Smooth muscle cell (in vitro differentiated cells): ENCODE results near the gene GCNT2. TPM values are rescaled to one million over a fixed set of nuclear protein-coding genes. Genes with fewer than 3 reads are reported as not detected.
"Not testable (repeated sequence)": the region's sequence is repeated elsewhere in the genome, so short reads cannot be mapped to it uniquely, and the experiment has no call there.

Experiments used
- DNase-seq: peaks from one replicate; lab custom pipeline; 2025; ENCODE audit not compliant: unreplicated experiment; lab: John Stamatoyannopoulos, UW
- H2AFZ ChIP-seq: fragments of 200-600 bp; sonication (generic); 2 replicates; pipeline ENCODE4 v1.6.0; 2016; ENCODE audit warnings: antibody characterized with exemption, low read depth, mild to moderate bottlenecking
- H3F3A ChIP-seq: fragments of 200-600 bp; sonication (generic); 2 replicates; pipeline ENCODE4 v1.6.0; 2017; ENCODE audit warnings: antibody characterized with exemption, low read depth
- H3K27ac ChIP-seq: fragments of 200-600 bp; sonication (generic); 2 replicates; pipeline ENCODE4 v1.5.1; 2016; ENCODE audit warnings: low read depth, mild to moderate bottlenecking
- H3K27me3 ChIP-seq: fragments of 200-600 bp; sonication (generic); 2 replicates; pipeline ENCODE4 v1.6.1; 2016; ENCODE audit warnings: low read depth, mild to moderate bottlenecking
- H3K36me3 ChIP-seq: fragments of 200-600 bp; sonication (generic); 2 replicates; pipeline ENCODE4 v1.5.1; 2016; ENCODE audit warnings: low read depth
- H3K4me1 ChIP-seq: fragments of 200-600 bp; sonication (generic); 2 replicates; pipeline ENCODE4 v1.5.1; 2016; ENCODE audit warnings: low read depth
- H3K4me2 ChIP-seq: fragments of 200-600 bp; sonication (generic); 2 replicates; pipeline ENCODE4 v1.6.0; 2016; ENCODE audit warnings: mild to moderate bottlenecking
- H3K4me3 ChIP-seq: fragments of 200-600 bp; sonication (generic); 2 replicates; pipeline ENCODE4 v1.5.1; 2016; ENCODE audit warnings: mild to moderate bottlenecking
- H3K79me2 ChIP-seq: fragments of 200-600 bp; sonication (generic); 2 replicates; pipeline ENCODE4 v1.6.0; 2016; ENCODE audit warnings: low read depth, mild to moderate bottlenecking
- H3K9ac ChIP-seq: fragments of 200-600 bp; sonication (generic); 2 replicates; pipeline ENCODE4 v1.6.0; 2016; ENCODE audit warnings: low read depth
- H3K9me3 ChIP-seq: fragments of 200-600 bp; sonication (generic); replicated peaks from 2 replicates; pipeline ENCODE4 v1.5.1; 2016; ENCODE audit warnings: low read depth
- H4K20me1 ChIP-seq: fragments of 200-600 bp; sonication (generic); 2 replicates; pipeline ENCODE4 v1.6.0; 2016; ENCODE audit warnings: low read depth
- WGBS: methylation state at CpG from one replicate; pipeline ENCODE4 v1.1.7; 2016; ENCODE audit warnings: low lambda C conversion rate; 5-methylcytosine and 5-hydroxymethylcytosine counted together
- polyA plus RNA-seq: library from polyadenylated mRNA; unstranded; fragments of >200 nt; fragmentation: Nextera tagmentation; extraction: Ambion mirVana; gene quantifications from 2 replicates; pipeline ENCODE4 v1.2.1, GENCODE V29; 2016
- total RNA-seq: library from RNA; depleted of rRNA; stranded (reverse); fragments of >200 nt; gene quantifications from 2 replicates; pipeline ENCODE4 v1.2.3, GENCODE V29; 2014
- TF ChIP-seq, protein P1 (sequence below): fragments of 200-600 bp; sonication (generic); IDR thresholded peaks from 2 replicates; pipeline ENCODE4 v1.5.1; 2017; ENCODE audit warnings: borderline replicate concordance, mild to moderate bottlenecking, antibody characterized with exemption; ENCODE audit not compliant: insufficient read depth, poor library complexity, severe bottlenecking

The GCNT2 gene
- total and polyA plus RNA-seq, 2 experiments from 2014 or later: 0.13 to 2.4 TPM

- Histone ChIP-seq H3K9me3 (no peaks in the 10 kb centered on the region), H3K4me2 (no peak overlapping the region), H3K36me3 (no peaks in the 10 kb centered on the region), H3F3A (no peaks in the 10 kb centered on the region), H3K4me1 (no peaks in the 10 kb centered on the region), H2AFZ (no peak overlapping the region), H3K79me2 (no peaks in the 10 kb centered on the region), H3K27ac (no peak overlapping the region), H3K27me3 (no peaks in the 10 kb centered on the region), H3K4me3 (no peak overlapping the region), H3K9ac (no peak overlapping the region), H4K20me1 (no peaks in the 10 kb centered on the region)
- WGBS: 86% methylated on average over 5 of the region's 5 CpGs
- DNase-seq: no peak
- TF ChIP-seq, protein P1, sequence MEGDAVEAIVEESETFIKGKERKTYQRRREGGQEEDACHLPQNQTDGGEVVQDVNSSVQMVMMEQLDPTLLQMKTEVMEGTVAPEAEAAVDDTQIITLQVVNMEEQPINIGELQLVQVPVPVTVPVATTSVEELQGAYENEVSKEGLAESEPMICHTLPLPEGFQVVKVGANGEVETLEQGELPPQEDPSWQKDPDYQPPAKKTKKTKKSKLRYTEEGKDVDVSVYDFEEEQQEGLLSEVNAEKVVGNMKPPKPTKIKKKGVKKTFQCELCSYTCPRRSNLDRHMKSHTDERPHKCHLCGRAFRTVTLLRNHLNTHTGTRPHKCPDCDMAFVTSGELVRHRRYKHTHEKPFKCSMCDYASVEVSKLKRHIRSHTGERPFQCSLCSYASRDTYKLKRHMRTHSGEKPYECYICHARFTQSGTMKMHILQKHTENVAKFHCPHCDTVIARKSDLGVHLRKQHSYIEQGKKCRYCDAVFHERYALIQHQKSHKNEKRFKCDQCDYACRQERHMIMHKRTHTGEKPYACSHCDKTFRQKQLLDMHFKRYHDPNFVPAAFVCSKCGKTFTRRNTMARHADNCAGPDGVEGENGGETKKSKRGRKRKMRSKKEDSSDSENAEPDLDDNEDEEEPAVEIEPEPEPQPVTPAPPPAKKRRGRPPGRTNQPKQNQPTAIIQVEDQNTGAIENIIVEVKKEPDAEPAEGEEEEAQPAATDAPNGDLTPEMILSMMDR: no peak
Observed at GRCh38 chr6:10569392-10570127, 48.4 kb downstream of the GCNT2 start.

DNA sequence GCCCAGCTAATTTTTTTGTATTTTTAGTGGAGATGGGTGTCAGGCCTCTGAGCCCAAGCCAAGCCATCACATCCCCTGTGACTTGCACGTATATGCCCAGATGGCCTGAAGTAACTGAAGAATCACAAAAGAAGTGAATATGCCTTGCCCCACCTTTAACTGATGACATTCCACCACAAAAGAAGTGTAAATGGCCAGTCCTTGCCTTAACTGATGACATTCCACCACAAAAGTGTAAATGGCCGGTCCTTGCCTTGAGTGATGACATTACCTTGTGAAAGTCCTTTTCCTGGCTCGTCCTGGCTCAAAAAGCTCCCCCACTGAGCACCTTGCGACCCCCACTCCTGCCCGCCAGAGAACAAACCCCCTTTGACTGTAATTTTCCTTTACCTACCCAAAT is 54.4 kb downstream of the GCNT2 start:
- not testable (repeated sequence) for H3K4me1 ChIP-seq, H4K20me1 ChIP-seq, DNase-seq, H3K79me2 ChIP-seq, H3K27me3 ChIP-seq, H3K9ac ChIP-seq, H3K9me3 ChIP-seq, H3K36me3 ChIP-seq, H2AFZ ChIP-seq, H3K4me2 ChIP-seq, H3F3A ChIP-seq, H3K4me3 ChIP-seq, H3K27ac ChIP-seq
- 59% methylated on average over 4 of the region's 5 CpGs for WGBS

GRCh38 chr6:10576226-10576625 is 55.1 kb downstream of the GCNT2 start:
- H3K9ac ChIP-seq: no peak overlapping the region
- DNase-seq: no peak
- TF ChIP-seq, protein P1: no peak
- 67% methylated on average over 4 of the region's 4 CpGs for WGBS
- H3K4me3 ChIP-seq: no peak overlapping the region
- no peaks in the 10 kb centered on the region for H3K9me3 ChIP-seq
- no peaks in the 10 kb centered on the region for H3F3A ChIP-seq
- H3K27ac ChIP-seq: no peak overlapping the region
- no peaks in the 10 kb centered on the region for H4K20me1 ChIP-seq
- no peak overlapping the region for H3K4me2 ChIP-seq
- H3K36me3 ChIP-seq: no peaks in the 10 kb centered on the region
- no peaks in the 10 kb centered on the region for H3K27me3 ChIP-seq
- H3K4me1 ChIP-seq: peaks cover 16% of the 10 kb centered on the region
- no peak overlapping the region for H2AFZ ChIP-seq
- H3K79me2 ChIP-seq: no peaks in the 10 kb centered on the region

- 69% methylated on average over 8 of the region's 8 CpGs for WGBS
- Histone ChIP-seq H3K9me3 (no peaks in the 10 kb centered on the region), H4K20me1 (no peaks in the 10 kb centered on the region)
Observed at GRCh38 chr6:10577112-10577511, 56.0 kb downstream of the GCNT2 start.

More at GRCh38 chr6:10577112-10577511, 56.0 kb downstream of the GCNT2 start:
- H3K27ac ChIP-seq: no peak overlapping the region
- no peak overlapping the region for H3K4me2 ChIP-seq
- TF ChIP-seq, protein P1: no peak
- no peaks in the 10 kb centered on the region for H3K79me2 ChIP-seq
- H3K4me1 ChIP-seq: peaks cover 22% of the 10 kb centered on the region
- H3K36me3 ChIP-seq: no peaks in the 10 kb centered on the region
- no peak overlapping the region for H2AFZ ChIP-seq
- no peaks in the 10 kb centered on the region for H3F3A ChIP-seq
- no peaks in the 10 kb centered on the region for H3K27me3 ChIP-seq
- no peak for DNase-seq
- no peak overlapping the region for H3K4me3 ChIP-seq
- H3K9ac ChIP-seq: no peak overlapping the region
